Ishikawa (cell line): ENCODE results near the gene RGS6.

Experiments
- CEBPB ChIP-seq: IDR thresholded peaks from 2 replicates; pipeline ENCODE4 v1.6.1; 2012
- CREB1 ChIP-seq: IDR thresholded peaks from 2 replicates; pipeline ENCODE4 v1.6.1; 2012; ENCODE audit warnings: low read depth
- EGR1 ChIP-seq: IDR thresholded peaks from 2 replicates; pipeline ENCODE4 v1.6.1; 2012
- EP300 ChIP-seq: IDR thresholded peaks from 2 replicates; pipeline ENCODE4 v1.6.1; 2012; ENCODE audit warnings: borderline replicate concordance
- FOXM1 ChIP-seq: IDR thresholded peaks from 2 replicates; pipeline ENCODE4 v1.6.1; 2012; ENCODE audit warnings: low read depth, borderline replicate concordance
- NFIC ChIP-seq: IDR thresholded peaks from 2 replicates; pipeline ENCODE4 v1.6.1; 2012
- RAD21 ChIP-seq: IDR thresholded peaks from 2 replicates; pipeline ENCODE4 v1.6.1; 2012; ENCODE audit warnings: low read depth
- TAF1 ChIP-seq: IDR thresholded peaks from 2 replicates; pipeline ENCODE4 v1.6.1; 2012; ENCODE audit warnings: low read depth, mild to moderate bottlenecking
- TCF12 ChIP-seq: IDR thresholded peaks from 2 replicates; pipeline ENCODE4 v1.6.1; 2012; ENCODE audit warnings: low read depth
- TEAD4 ChIP-seq: IDR thresholded peaks from 2 replicates; pipeline ENCODE4 v1.6.1; 2012
- YY1 ChIP-seq: IDR thresholded peaks from 2 replicates; pipeline ENCODE4 v1.6.1; 2012; ENCODE audit warnings: low read depth
- ZBTB7A ChIP-seq: IDR thresholded peaks from 2 replicates; pipeline ENCODE4 v1.6.1; 2012; ENCODE audit warnings: low read depth
- TF ChIP-seq, protein P1 (sequence below): IDR thresholded peaks from 2 replicates; pipeline ENCODE4 v1.6.1; 2012
- TF ChIP-seq, protein P2 (sequence below): IDR thresholded peaks from 2 replicates; pipeline ENCODE4 v1.6.1; 2012; ENCODE audit warnings: low read depth, mild to moderate bottlenecking
- TF ChIP-seq, protein P3 (sequence below): IDR thresholded peaks from 2 replicates; pipeline ENCODE4 v1.6.1; 2012

RGS6 gene

DNA sequence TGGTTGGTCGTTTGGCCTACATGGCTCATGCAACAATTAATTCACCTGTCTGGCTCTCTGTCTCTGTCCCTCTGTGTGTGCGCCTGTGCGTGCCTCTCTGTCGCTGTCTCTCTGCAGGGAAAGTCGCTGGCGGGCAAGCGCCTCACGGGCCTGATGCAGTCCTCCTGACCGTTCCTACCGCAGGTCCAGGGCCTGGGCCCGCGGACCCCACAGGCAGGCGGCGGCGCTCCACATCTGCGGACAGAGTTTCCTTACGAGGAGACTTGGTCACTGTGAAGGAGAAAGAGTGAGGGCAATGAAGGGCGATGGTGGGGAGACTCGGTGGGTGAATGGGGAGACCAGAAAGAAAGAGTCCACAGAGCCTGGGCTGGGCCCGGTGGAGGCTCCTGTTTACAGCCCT is 630.1 kb downstream of the RGS6 start:
- TF ChIP-seq TAF1 (no peak), ZBTB7A (no peak), EP300 (no peak), TCF12 (no peak), RAD21 (no peak), FOXM1 (no peak), YY1 (no peak), CREB1 (no peak), NFIC (no peak), TEAD4 (no peak), EGR1 (no peak), CEBPB (no peak)
- TF ChIP-seq, protein P1, sequence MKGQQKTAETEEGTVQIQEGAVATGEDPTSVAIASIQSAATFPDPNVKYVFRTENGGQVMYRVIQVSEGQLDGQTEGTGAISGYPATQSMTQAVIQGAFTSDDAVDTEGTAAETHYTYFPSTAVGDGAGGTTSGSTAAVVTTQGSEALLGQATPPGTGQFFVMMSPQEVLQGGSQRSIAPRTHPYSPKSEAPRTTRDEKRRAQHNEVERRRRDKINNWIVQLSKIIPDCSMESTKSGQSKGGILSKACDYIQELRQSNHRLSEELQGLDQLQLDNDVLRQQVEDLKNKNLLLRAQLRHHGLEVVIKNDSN = no peak
- TF ChIP-seq, protein P2, sequence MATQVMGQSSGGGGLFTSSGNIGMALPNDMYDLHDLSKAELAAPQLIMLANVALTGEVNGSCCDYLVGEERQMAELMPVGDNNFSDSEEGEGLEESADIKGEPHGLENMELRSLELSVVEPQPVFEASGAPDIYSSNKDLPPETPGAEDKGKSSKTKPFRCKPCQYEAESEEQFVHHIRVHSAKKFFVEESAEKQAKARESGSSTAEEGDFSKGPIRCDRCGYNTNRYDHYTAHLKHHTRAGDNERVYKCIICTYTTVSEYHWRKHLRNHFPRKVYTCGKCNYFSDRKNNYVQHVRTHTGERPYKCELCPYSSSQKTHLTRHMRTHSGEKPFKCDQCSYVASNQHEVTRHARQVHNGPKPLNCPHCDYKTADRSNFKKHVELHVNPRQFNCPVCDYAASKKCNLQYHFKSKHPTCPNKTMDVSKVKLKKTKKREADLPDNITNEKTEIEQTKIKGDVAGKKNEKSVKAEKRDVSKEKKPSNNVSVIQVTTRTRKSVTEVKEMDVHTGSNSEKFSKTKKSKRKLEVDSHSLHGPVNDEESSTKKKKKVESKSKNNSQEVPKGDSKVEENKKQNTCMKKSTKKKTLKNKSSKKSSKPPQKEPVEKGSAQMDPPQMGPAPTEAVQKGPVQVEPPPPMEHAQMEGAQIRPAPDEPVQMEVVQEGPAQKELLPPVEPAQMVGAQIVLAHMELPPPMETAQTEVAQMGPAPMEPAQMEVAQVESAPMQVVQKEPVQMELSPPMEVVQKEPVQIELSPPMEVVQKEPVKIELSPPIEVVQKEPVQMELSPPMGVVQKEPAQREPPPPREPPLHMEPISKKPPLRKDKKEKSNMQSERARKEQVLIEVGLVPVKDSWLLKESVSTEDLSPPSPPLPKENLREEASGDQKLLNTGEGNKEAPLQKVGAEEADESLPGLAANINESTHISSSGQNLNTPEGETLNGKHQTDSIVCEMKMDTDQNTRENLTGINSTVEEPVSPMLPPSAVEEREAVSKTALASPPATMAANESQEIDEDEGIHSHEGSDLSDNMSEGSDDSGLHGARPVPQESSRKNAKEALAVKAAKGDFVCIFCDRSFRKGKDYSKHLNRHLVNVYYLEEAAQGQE = no peak
- TF ChIP-seq, protein P3, sequence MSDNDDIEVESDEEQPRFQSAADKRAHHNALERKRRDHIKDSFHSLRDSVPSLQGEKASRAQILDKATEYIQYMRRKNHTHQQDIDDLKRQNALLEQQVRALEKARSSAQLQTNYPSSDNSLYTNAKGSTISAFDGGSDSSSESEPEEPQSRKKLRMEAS = no peak

DNA sequence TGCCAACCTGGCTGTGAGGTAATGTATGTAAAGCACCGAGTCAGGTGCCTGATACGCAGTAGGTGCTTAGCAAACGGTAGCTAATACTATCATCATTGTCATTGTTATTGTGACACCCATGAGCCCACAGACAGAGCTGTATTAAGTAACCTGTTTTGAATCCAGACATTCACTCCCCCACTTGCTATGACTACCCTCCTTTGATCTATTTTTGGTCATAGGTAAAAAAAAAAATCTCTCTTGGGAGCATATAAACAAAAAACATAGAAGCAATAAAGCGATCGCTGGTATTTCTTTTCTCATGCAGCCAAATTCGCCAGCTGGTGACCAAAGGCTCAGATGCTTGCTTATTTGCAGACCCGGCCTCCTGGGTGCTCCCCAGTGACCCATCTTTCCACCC is 631.4 kb downstream of the RGS6 start:
- TF ChIP-seq EP300 (no peak), YY1 (no peak), FOXM1 (no peak), CREB1 (no peak), RAD21 (no peak), ZBTB7A (no peak), EGR1 (no peak)
- TF ChIP-seq, protein P1 = no peak
- TF ChIP-seq, protein P2 = no peak

DNA sequence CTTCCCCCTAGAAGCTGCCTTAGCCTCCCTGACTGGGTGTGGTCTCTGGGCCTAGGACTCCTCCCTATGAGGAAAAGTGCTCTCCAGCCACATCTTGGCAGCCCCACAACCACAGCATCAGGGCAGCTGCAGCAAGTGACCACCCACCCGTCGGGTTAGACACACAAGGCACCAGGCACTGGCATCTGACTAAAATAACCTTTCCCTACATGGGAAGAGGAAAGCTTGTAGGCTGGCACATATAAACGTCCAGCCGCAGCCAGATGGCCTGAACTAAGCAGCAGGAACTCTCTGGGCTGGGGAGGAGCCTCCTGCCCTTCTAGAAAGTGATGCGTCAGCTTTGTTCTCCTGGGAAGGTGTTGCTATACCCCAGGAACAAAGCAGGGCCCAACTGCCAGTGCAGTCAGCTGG is 632.9 kb downstream of the RGS6 start:
- TF ChIP-seq ZBTB7A = no peak
- TF ChIP-seq TAF1 = no peak
- TF ChIP-seq, protein P1 = no peak
- TF ChIP-seq CEBPB = no peak
- TF ChIP-seq NFIC = no peak
- no peak for TF ChIP-seq FOXM1
- TF ChIP-seq TEAD4 = no peak
- no peak for TF ChIP-seq RAD21
- no peak for TF ChIP-seq CREB1
- no peak for TF ChIP-seq TCF12
- TF ChIP-seq, protein P2 = no peak
- TF ChIP-seq EGR1 = no peak
- TF ChIP-seq, protein P3 = no peak
- no peak for TF ChIP-seq EP300
- no peak for TF ChIP-seq YY1

DNA sequence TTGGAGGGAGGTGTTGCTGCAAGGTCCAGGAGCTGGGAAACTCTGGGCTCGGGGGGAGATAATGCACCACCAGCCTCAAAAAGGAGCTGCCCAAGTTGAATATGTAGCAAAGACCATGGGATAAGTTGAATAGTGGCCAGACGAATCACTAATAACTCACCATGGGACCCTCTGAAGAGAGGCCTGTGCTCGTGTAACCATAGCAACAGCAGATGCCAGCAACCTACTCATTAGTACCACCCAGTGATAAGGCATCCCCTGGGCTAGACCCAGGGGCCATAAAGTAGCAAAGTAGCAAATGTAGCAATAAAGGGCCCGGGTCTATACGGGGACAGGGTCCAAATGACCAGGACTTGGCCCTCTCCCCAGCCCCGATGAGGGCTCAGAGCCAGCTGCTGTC is 633.7 kb downstream of the RGS6 start:
- TF ChIP-seq ZBTB7A = no peak
- no peak for TF ChIP-seq RAD21
- no peak for TF ChIP-seq EP300
- TF ChIP-seq FOXM1 = no peak
- TF ChIP-seq TEAD4 = no peak
- TF ChIP-seq EGR1 = no peak
- no peak for TF ChIP-seq CEBPB
- TF ChIP-seq YY1 = no peak
- no peak for TF ChIP-seq TAF1
- TF ChIP-seq, protein P1 = no peak
- TF ChIP-seq TCF12 = no peak
- TF ChIP-seq, protein P2 = no peak
- no peak for TF ChIP-seq NFIC
- no peak for TF ChIP-seq CREB1
- TF ChIP-seq, protein P3 = no peak
